Endothelial cell of umbilical vein (primary cell): ENCODE results near the gene EHMT1.

Source experiments
- EZH2 ChIP-seq: IDR thresholded peaks from 2 replicates; pipeline ENCODE4 v1.6.1; 2012; ENCODE audit warnings: borderline replicate concordance, low read depth, mild to moderate bottlenecking, moderate library complexity, low read length, inconsistent platforms; ENCODE audit not compliant: severe bottlenecking
- FOS ChIP-seq: IDR thresholded peaks from 2 replicates; pipeline ENCODE4 v1.6.1; 2011; ENCODE audit warnings: mild to moderate bottlenecking, low read length, moderate library complexity, borderline replicate concordance; ENCODE audit not compliant: insufficient read depth
- GATA2 ChIP-seq: IDR thresholded peaks from 2 replicates; pipeline ENCODE4 v1.7.0; 2011; ENCODE audit warnings: low read depth, mild to moderate bottlenecking, moderate library complexity, mixed read lengths, low read length; ENCODE audit not compliant: insufficient read length, insufficient read depth
- JUN ChIP-seq: IDR thresholded peaks from 2 replicates; pipeline ENCODE4 v1.6.1; 2011; ENCODE audit warnings: borderline replicate concordance, low read depth; ENCODE audit not compliant: insufficient read length, insufficient read depth
- MYC ChIP-seq: IDR thresholded peaks from one replicate; pipeline ENCODE4 v1.6.1; 2011; ENCODE audit warnings: mild to moderate bottlenecking, low read depth, low read length
- POLR2A ChIP-seq: IDR thresholded peaks from 2 replicates; pipeline ENCODE4 v1.6.1; 2012; ENCODE audit warnings: low read depth, mild to moderate bottlenecking, control low read depth, low read length
- POLR2AphosphoS5 ChIP-seq: IDR thresholded peaks from 2 replicates; pipeline ENCODE4 v1.6.1; 2012; ENCODE audit warnings: low read depth, mild to moderate bottlenecking, control low read depth, low read length, moderate library complexity; ENCODE audit not compliant: insufficient read depth
- TF ChIP-seq, protein P1 (sequence below): IDR thresholded peaks from 2 replicates; pipeline ENCODE4 v1.6.1; 2011; ENCODE audit not compliant: insufficient read depth, insufficient read length
- TF ChIP-seq, protein P2 (sequence below), 2 donors: IDR thresholded peaks; 1 replicate in 1 of 2; 2 replicates in 1 of 2; pipeline ENCODE4 v1.5.1; 2011; ENCODE audit warnings: low read length in 2 of 2, mild to moderate bottlenecking in 2 of 2, moderate library complexity in 2 of 2, control low read depth in 1 of 2, inconsistent platforms in 1 of 2, low read depth in 1 of 2; ENCODE audit not compliant: insufficient read depth in 1 of 2; ENCODE audit errors: extremely low read depth in 1 of 2

DNA sequence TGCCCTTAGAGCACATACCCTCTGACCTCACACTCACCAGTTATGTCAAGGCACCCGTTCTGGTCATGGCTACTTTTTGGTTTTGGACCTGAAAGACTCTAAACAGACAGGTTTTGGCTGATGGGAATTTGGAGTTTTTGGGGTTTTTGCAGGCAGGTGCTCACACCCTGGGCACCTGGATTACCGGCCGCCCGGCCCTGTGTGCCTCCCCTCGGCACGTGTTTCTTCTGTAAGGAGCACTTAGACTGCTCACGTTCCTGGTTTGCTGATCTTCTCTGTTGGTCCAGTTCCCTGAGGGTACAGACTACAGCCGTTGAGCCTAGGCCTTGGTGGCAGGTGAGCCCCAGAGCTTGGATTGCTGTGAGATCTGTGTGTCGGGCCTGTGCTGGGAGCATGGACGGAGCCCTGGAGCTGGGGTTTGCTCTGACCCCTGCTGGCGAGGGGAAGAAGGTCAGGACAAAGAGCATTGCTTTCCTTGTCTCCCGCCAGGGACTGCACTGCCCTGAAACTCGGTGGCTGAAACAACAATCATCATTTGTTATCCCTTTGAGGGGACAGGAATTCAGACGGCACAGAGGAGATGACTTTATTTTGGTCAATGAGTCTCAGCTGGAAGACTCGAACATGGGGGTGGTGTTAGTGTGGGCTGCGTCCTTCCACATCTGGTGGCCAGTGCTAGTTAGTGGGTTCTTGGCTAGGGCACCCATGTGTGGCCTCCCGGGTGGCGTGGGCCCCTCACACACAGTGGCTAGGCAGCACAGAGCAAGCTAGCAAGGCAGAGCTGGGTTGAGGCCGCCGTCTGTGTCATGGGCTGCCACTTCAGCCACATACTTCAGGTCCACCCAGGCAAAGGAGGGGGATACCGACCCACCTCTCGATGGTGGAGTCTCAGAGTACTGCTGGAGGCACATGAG lies 76.4 kb downstream of the EHMT1 start:
- TF ChIP-seq, protein P1, sequence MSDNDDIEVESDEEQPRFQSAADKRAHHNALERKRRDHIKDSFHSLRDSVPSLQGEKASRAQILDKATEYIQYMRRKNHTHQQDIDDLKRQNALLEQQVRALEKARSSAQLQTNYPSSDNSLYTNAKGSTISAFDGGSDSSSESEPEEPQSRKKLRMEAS: no peak
- TF ChIP-seq, protein P2, sequence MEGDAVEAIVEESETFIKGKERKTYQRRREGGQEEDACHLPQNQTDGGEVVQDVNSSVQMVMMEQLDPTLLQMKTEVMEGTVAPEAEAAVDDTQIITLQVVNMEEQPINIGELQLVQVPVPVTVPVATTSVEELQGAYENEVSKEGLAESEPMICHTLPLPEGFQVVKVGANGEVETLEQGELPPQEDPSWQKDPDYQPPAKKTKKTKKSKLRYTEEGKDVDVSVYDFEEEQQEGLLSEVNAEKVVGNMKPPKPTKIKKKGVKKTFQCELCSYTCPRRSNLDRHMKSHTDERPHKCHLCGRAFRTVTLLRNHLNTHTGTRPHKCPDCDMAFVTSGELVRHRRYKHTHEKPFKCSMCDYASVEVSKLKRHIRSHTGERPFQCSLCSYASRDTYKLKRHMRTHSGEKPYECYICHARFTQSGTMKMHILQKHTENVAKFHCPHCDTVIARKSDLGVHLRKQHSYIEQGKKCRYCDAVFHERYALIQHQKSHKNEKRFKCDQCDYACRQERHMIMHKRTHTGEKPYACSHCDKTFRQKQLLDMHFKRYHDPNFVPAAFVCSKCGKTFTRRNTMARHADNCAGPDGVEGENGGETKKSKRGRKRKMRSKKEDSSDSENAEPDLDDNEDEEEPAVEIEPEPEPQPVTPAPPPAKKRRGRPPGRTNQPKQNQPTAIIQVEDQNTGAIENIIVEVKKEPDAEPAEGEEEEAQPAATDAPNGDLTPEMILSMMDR (IDR thresholded peaks at IDR 0.05; ENCODE audit: extremely low read depth in 1 of 2, insufficient read depth in 1 of 2, low read depth in 1 of 2, low read length in 2 of 2): peak; percentile 65 to 79
- TF ChIP-seq FOS (no peak), GATA2 (no peak), POLR2AphosphoS5 (no peak), POLR2A (no peak), MYC (no peak), JUN (no peak), EZH2 (no peak)
